B cell (primary cell): ENCODE measurements around the gene PLA2G6.

ENCODE experiments used
- CTCF ChIP-seq: fragments of 200-600 bp; IDR thresholded peaks from one replicate; pipeline ENCODE4 v1.8.0; 2022; ENCODE audit warnings: antibody characterized with exemption, mild to moderate bottlenecking
- EZH2 ChIP-seq: IDR thresholded peaks from 2 replicates; pipeline ENCODE4 v1.6.1; 2012; ENCODE audit warnings: borderline replicate concordance, low read depth, mild to moderate bottlenecking, moderate library complexity, low read length; ENCODE audit not compliant: insufficient read depth, poor library complexity, severe bottlenecking

GRCh38 chr22:38184788-38185187 is 3.2 kb upstream of the PLA2G6 start:
- no peak for TF ChIP-seq CTCF
- TF ChIP-seq EZH2: no peak
